Measurements from ENCODE around the gene MPG. TPM values are rescaled to one million over a fixed set of nuclear protein-coding genes. Genes with fewer than 3 reads are reported as not detected.

Gene MPG
- total and polyA plus RNA-seq, 2 experiments from 2014 or later: 38.0 to 91.1 TPM

- Mint-ChIP-seq H3K27ac (no peak overlapping the region), H3K4me1 (0 out of 3 replicates have a peak, but pooled peaks cover 2% of the 10 kb centered on the region), H3K27me3 (ENCODE audit: insufficient read depth, low read depth, poor library complexity) (peaks cover 2% of the 10 kb centered on the region), H3K36me3 (ENCODE audit: low read depth) (peaks cover 61% of the 10 kb centered on the region), H3K4me3 (no peak overlapping the region), H3K9me3 (no peaks in the 10 kb centered on the region)
- DNase-seq (ENCODE audit: low spot score) (no peak), ATAC-seq (no peak)
- no peaks in the 10 kb centered on the region for H3K27me3 ChIP-seq (ENCODE audit: insufficient read depth)
- no peaks in the 10 kb centered on the region for H3K4me1 ChIP-seq (ENCODE audit: insufficient read depth)
- H3K79me2 ChIP-seq (replicated peaks; ENCODE audit: insufficient read depth): peaks cover 11% of the 10 kb centered on the region
- no peak overlapping the region for H3K4me3 ChIP-seq
- H3K27ac ChIP-seq (ENCODE audit: low read depth): no peak overlapping the region
- peaks cover 33% of the 10 kb centered on the region for H3K36me3 ChIP-seq (ENCODE audit: insufficient read depth)
- no peaks in the 10 kb centered on the region for H3K9me2 ChIP-seq (ENCODE audit: insufficient read depth)
- H4K20me1 ChIP-seq (replicated peaks; ENCODE audit: insufficient read depth): peaks cover 10% of the 10 kb centered on the region
- 0 out of 2 replicates have a peak, but pooled peaks cover 6% of the 10 kb centered on the region for H3F3A ChIP-seq (replicated peaks; ENCODE audit: low read depth)
- no peak for TF ChIP-seq ZNF331 (CRISPR knock-in tag; IDR thresholded peaks at IDR 0.05; ENCODE audit: low read depth)
- no peak for TF ChIP-seq NANOG (IDR thresholded peaks at IDR 0.05; ENCODE audit: borderline replicate concordance)
- TF ChIP-seq ZNF114 (CRISPR knock-in tag; IDR thresholded peaks at IDR 0.05): no peak
- no peak for TF ChIP-seq EZH2phosphoT487 (IDR thresholded peaks at IDR 0.05; ENCODE audit: unreplicated experiment)
- TF ChIP-seq, protein P1, sequence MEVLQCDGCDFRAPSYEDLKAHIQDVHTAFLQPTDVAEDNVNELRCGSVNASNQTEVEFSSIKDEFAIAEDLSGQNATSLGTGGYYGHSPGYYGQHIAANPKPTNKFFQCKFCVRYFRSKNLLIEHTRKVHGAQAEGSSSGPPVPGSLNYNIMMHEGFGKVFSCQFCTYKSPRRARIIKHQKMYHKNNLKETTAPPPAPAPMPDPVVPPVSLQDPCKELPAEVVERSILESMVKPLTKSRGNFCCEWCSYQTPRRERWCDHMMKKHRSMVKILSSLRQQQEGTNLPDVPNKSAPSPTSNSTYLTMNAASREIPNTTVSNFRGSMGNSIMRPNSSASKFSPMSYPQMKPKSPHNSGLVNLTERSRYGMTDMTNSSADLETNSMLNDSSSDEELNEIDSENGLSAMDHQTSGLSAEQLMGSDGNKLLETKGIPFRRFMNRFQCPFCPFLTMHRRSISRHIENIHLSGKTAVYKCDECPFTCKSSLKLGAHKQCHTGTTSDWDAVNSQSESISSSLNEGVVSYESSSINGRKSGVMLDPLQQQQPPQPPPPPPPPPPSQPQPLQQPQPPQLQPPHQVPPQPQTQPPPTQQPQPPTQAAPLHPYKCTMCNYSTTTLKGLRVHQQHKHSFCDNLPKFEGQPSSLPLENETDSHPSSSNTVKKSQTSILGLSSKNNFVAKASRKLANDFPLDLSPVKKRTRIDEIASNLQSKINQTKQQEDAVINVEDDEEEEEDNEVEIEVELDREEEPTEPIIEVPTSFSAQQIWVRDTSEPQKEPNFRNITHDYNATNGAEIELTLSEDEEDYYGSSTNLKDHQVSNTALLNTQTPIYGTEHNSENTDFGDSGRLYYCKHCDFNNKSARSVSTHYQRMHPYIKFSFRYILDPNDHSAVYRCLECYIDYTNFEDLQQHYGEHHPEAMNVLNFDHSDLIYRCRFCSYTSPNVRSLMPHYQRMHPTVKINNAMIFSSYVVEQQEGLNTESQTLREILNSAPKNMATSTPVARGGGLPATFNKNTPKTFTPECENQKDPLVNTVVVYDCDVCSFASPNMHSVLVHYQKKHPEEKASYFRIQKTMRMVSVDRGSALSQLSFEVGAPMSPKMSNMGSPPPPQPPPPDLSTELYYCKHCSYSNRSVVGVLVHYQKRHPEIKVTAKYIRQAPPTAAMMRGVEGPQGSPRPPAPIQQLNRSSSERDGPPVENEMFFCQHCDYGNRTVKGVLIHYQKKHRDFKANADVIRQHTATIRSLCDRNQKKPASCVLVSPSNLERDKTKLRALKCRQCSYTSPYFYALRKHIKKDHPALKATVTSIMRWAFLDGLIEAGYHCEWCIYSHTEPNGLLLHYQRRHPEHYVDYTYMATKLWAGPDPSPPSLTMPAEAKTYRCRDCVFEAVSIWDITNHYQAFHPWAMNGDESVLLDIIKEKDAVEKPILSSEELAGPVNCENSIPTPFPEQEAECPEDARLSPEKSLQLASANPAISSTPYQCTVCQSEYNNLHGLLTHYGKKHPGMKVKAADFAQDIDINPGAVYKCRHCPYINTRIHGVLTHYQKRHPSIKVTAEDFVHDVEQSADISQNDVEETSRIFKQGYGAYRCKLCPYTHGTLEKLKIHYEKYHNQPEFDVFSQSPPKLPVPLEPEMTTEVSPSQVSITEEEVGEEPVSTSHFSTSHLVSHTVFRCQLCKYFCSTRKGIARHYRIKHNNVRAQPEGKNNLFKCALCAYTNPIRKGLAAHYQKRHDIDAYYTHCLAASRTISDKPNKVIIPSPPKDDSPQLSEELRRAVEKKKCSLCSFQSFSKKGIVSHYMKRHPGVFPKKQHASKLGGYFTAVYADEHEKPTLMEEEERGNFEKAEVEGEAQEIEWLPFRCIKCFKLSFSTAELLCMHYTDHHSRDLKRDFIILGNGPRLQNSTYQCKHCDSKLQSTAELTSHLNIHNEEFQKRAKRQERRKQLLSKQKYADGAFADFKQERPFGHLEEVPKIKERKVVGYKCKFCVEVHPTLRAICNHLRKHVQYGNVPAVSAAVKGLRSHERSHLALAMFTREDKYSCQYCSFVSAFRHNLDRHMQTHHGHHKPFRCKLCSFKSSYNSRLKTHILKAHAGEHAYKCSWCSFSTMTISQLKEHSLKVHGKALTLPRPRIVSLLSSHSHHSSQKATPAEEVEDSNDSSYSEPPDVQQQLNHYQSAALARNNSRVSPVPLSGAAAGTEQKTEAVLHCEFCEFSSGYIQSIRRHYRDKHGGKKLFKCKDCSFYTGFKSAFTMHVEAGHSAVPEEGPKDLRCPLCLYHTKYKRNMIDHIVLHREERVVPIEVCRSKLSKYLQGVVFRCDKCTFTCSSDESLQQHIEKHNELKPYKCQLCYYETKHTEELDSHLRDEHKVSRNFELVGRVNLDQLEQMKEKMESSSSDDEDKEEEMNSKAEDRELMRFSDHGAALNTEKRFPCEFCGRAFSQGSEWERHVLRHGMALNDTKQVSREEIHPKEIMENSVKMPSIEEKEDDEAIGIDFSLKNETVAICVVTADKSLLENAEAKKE (CRISPR knock-in tag; IDR thresholded peaks at IDR 0.05): no peak
- no peak for TF ChIP-seq STAT1 (IDR thresholded peaks at IDR 0.05; ENCODE audit: unreplicated experiment)
- TF ChIP-seq, protein P2, sequence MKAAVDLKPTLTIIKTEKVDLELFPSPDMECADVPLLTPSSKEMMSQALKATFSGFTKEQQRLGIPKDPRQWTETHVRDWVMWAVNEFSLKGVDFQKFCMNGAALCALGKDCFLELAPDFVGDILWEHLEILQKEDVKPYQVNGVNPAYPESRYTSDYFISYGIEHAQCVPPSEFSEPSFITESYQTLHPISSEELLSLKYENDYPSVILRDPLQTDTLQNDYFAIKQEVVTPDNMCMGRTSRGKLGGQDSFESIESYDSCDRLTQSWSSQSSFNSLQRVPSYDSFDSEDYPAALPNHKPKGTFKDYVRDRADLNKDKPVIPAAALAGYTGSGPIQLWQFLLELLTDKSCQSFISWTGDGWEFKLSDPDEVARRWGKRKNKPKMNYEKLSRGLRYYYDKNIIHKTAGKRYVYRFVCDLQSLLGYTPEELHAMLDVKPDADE (IDR thresholded peaks at IDR 0.05): no peak
- H2AFZ ChIP-seq: no peak overlapping the region
- H3K4me2 ChIP-seq: no peak overlapping the region
Observed at GRCh38 chr16:41439-42068, 36.5 kb upstream of the MPG start.

All from GM23338 (cell line).